Naive thymus-derived CD4-positive, alpha-beta T cell (primary cell): ENCODE measurements around the gene SPANXN3. TPM values are rescaled to one million over a fixed set of nuclear protein-coding genes. Genes with fewer than 3 reads are reported as not detected.
"Not testable (repeated sequence)": the region's sequence is repeated elsewhere in the genome, so short reads cannot be mapped to it uniquely, and the experiment has no call there.

Experiments
- ATAC-seq: fragments of 150-1000 bp; cut with Tn5 transposase; 2 replicates; pipeline ENCODE4 v1.10.0; 2021; ENCODE audit warnings: mild to moderate bottlenecking, moderate library complexity
- CTCF ChIA-PET: fragments of 350-600 bp; sonication (Branson Sonifier 250); formaldehyde crosslinking; loops from one replicate; lab custom pipeline; 2021; ENCODE audit warnings: antibody characterized with exemption; lab: Charles Lee
- POLR2A ChIA-PET: fragments of 350-600 bp; sonication (Branson Sonifier 250); formaldehyde crosslinking; loops from one replicate; lab custom pipeline; 2021; ENCODE audit warnings: antibody characterized with exemption, inconsistent platforms; lab: Charles Lee
- DNase-seq, 9 donors: peaks; one replicate each; pipeline versions ENCODE4 v3.0.0 to v3.0.0-alpha.2; 2020 to 2022; ENCODE audit warnings: mixed read lengths in 1 of 9
- H3K27ac ChIP-seq: one replicate; pipeline ENCODE4 v1.7.0; 2013; ENCODE audit warnings: mild to moderate bottlenecking, low read depth, low read length, moderate library complexity
- H3K27me3 ChIP-seq, 2 donors: one replicate each; pipeline ENCODE4 v1.7.0; 2013; ENCODE audit warnings: low read length in 2 of 2, mild to moderate bottlenecking in 2 of 2, moderate library complexity in 2 of 2; ENCODE audit not compliant: control insufficient read depth in 2 of 2, insufficient read depth in 2 of 2
- H3K36me3 ChIP-seq, 3 experiments: 1 replicate in 2 of 3; 2 replicates in 1 of 3; pipeline ENCODE4 v1.7.0; 2013; ENCODE audit warnings: low read length in 3 of 3, mild to moderate bottlenecking in 3 of 3, moderate library complexity in 1 of 3; ENCODE audit not compliant: insufficient read depth in 3 of 3, control insufficient read depth in 2 of 3
- H3K4me1 ChIP-seq, 2 donors: one replicate each; pipeline ENCODE4 v1.7.0; 2013; ENCODE audit warnings: low read length in 2 of 2, mild to moderate bottlenecking in 2 of 2, moderate library complexity in 1 of 2; ENCODE audit not compliant: control insufficient read depth in 2 of 2, insufficient read depth in 2 of 2
- H3K4me3 ChIP-seq: 2 replicates; pipeline ENCODE4 v1.7.0; 2013; ENCODE audit warnings: mild to moderate bottlenecking, low read length
- H3K9me3 ChIP-seq, 3 experiments: 1 replicate in 2 of 3; 2 replicates in 1 of 3; pipeline ENCODE4 v1.7.0; 2013; ENCODE audit warnings: low read length in 3 of 3; ENCODE audit not compliant: control insufficient read depth in 2 of 3
- H3K27ac Mint-ChIP-seq, 9 donors: one replicate each; pipeline ENCODE4 v1.8.0; 2020 to 2022; ENCODE audit warnings: mixed read lengths in 9 of 9, mild to moderate bottlenecking in 8 of 9, moderate library complexity in 5 of 9, inconsistent platforms in 2 of 9
- H3K27me3 Mint-ChIP-seq, 5 donors: one replicate each; pipeline ENCODE4 v1.8.0; 2021 to 2022; ENCODE audit warnings: mixed read lengths in 5 of 5, mild to moderate bottlenecking in 1 of 5
- H3K36me3 Mint-ChIP-seq, 5 donors: one replicate each; pipeline ENCODE4 v1.8.0; 2020 to 2022; ENCODE audit warnings: mixed read lengths in 5 of 5, mild to moderate bottlenecking in 3 of 5, inconsistent platforms in 1 of 5
- H3K4me1 Mint-ChIP-seq, 7 donors: one replicate each; pipeline ENCODE4 v1.8.0; 2020 to 2022; ENCODE audit warnings: mixed read lengths in 7 of 7, mild to moderate bottlenecking in 3 of 7, inconsistent platforms in 1 of 7
- H3K4me3 Mint-ChIP-seq, 10 donors: one replicate each; pipeline ENCODE4 v1.8.0; 2020 to 2022; ENCODE audit warnings: mild to moderate bottlenecking in 10 of 10, mixed read lengths in 10 of 10, moderate library complexity in 6 of 10, inconsistent platforms in 2 of 10
- H3K9me3 Mint-ChIP-seq, 11 donors: one replicate each; pipeline ENCODE4 v1.8.0; 2020 to 2022; ENCODE audit warnings: mixed read lengths in 11 of 11, mild to moderate bottlenecking in 4 of 11, inconsistent platforms in 1 of 11, moderate library complexity in 1 of 11
- intact Hi-C, 2 donors: fragments of 100-400 bp; cut with micrococcal nuclease; formaldehyde crosslinking; loops; one replicate each; pipeline ENCODE4 v1.15.1; 2023
- polyA plus RNA-seq, 2 donors: library from polyadenylated mRNA; unstranded; fragments of 300-500 nt; fragmentation: Illumina TruSeq; gene quantifications; one replicate each; pipeline ENCODE4 v1.2.3, GENCODE V29; 2021
- total RNA-seq, 6 experiments: library from RNA in 5 of 6; stranded (reverse) in 5 of 6; gene quantifications; 1 replicate in 5 of 6; 2 replicates in 1 of 6; pipeline ENCODE4 v1.2.3 and lab custom pipeline; 2021 to 2026

Gene SPANXN3
- not detected for total RNA-seq
- not detected for polyA plus RNA-seq
- total RNA-seq (lab: John Stamatoyannopoulos, UW) = not detected

- H3K4me1 Mint-ChIP-seq, H3K36me3 ChIP-seq, CTCF ChIA-PET, H3K27ac ChIP-seq, POLR2A ChIA-PET, H3K27me3 Mint-ChIP-seq, H3K27me3 ChIP-seq, H3K4me1 ChIP-seq, H3K4me3 Mint-ChIP-seq, H3K36me3 Mint-ChIP-seq, H3K27ac Mint-ChIP-seq, ATAC-seq, DNase-seq, H3K9me3 ChIP-seq, intact Hi-C loops, H3K4me3 ChIP-seq: not testable (repeated sequence)
- peaks cover 0 to 32% (median 12%) of the 10 kb centered on the region in 11 donors for H3K9me3 Mint-ChIP-seq
Measured at GRCh38 chrX:143517375-143517774, at the start of gene SPANXN3. Gene SPANXN3 (minus strand): TSS chrX:143517475. CDS start chrX:143517391, 84 bp downstream.

GRCh38 chrX:143536176-143536575 is 18.9 kb upstream of the SPANXN3 start:
- no peaks in the 10 kb centered on the region for H3K36me3 ChIP-seq
- Mint-ChIP-seq H3K4me1 (no peaks in the 10 kb centered on the region), H3K9me3 (no peaks in the 10 kb centered on the region), H3K27me3 (no peaks in the 10 kb centered on the region), H3K27ac (no peak overlapping the region), H3K4me3 (no peak overlapping the region), H3K36me3 (no peaks in the 10 kb centered on the region)
- H3K4me3 ChIP-seq = no peak overlapping the region
- H3K9me3 ChIP-seq = no peaks in the 10 kb centered on the region
- ChIA-PET POLR2A (no interaction called here), CTCF (no interaction called here)
- no peak overlapping the region for H3K27ac ChIP-seq
- DNase-seq (no peak), ATAC-seq (no peak)
- intact Hi-C loops = no loop called here
- H3K27me3 ChIP-seq = no peaks in the 10 kb centered on the region
- no peaks in the 10 kb centered on the region for H3K4me1 ChIP-seq

GRCh38 chrX:143502196-143502595 is 15.1 kb downstream of the SPANXN3 start:
- ATAC-seq, intact Hi-C loops, H3K4me1 ChIP-seq, CTCF ChIA-PET, DNase-seq, H3K36me3 Mint-ChIP-seq, H3K4me1 Mint-ChIP-seq, H3K27me3 Mint-ChIP-seq, H3K4me3 ChIP-seq, H3K36me3 ChIP-seq, H3K27ac Mint-ChIP-seq, POLR2A ChIA-PET, H3K27ac ChIP-seq, H3K27me3 ChIP-seq, H3K4me3 Mint-ChIP-seq, H3K9me3 ChIP-seq: not testable (repeated sequence)
- peaks cover 0 to 16% (median 9%) of the 10 kb centered on the region in 11 donors for H3K9me3 Mint-ChIP-seq

GRCh38 chrX:143500751-143501150 is 16.5 kb downstream of the SPANXN3 start:
- ATAC-seq (no peak), DNase-seq (no peak)
- Histone ChIP-seq H3K36me3 (no peaks in the 10 kb centered on the region), H3K27me3 (no peaks in the 10 kb centered on the region), H3K27ac (no peak overlapping the region), H3K4me1 (no peaks in the 10 kb centered on the region), H3K4me3 (no peak overlapping the region), H3K9me3 (no peaks in the 10 kb centered on the region)
- no peak overlapping the region for H3K4me3 Mint-ChIP-seq
- no peaks in the 10 kb centered on the region for H3K27me3 Mint-ChIP-seq
- ChIA-PET POLR2A (no interaction called here), CTCF (no interaction called here)
- H3K27ac Mint-ChIP-seq = no peak overlapping the region
- peaks cover 0 to 29% (median 12%) of the 10 kb centered on the region in 11 donors for H3K9me3 Mint-ChIP-seq
- no peaks in the 10 kb centered on the region for H3K36me3 Mint-ChIP-seq
- intact Hi-C loops = no loop called here
- H3K4me1 Mint-ChIP-seq = no peaks in the 10 kb centered on the region

- ChIA-PET CTCF (no interaction called here), POLR2A (no interaction called here)
- intact Hi-C loops = no loop called here
- Mint-ChIP-seq H3K27ac (no peak overlapping the region), H3K27me3 (no peaks in the 10 kb centered on the region), H3K4me1 (no peaks in the 10 kb centered on the region), H3K36me3 (no peaks in the 10 kb centered on the region), H3K9me3 (peaks cover 0 to 5% (median 0%) of the 10 kb centered on the region in 11 donors), H3K4me3 (no peak overlapping the region)
- Histone ChIP-seq H3K27ac (no peak overlapping the region), H3K4me1 (no peaks in the 10 kb centered on the region), H3K4me3 (no peak overlapping the region), H3K36me3 (no peaks in the 10 kb centered on the region), H3K9me3 (no peaks in the 10 kb centered on the region), H3K27me3 (no peaks in the 10 kb centered on the region)
- DNase-seq (no peak), ATAC-seq (no peak)
Measured at GRCh38 chrX:143486105-143486504, 31.2 kb downstream of the SPANXN3 start.

- Histone ChIP-seq H3K9me3 (no peaks in the 10 kb centered on the region), H3K27ac (no peak overlapping the region), H3K4me1 (no peaks in the 10 kb centered on the region), H3K4me3 (no peak overlapping the region), H3K36me3 (no peaks in the 10 kb centered on the region), H3K27me3 (no peaks in the 10 kb centered on the region)
- Mint-ChIP-seq H3K4me1 (no peaks in the 10 kb centered on the region), H3K9me3 (peaks cover 0 to 8% (median 0%) of the 10 kb centered on the region in 11 donors), H3K36me3 (no peaks in the 10 kb centered on the region), H3K27ac (no peak overlapping the region), H3K4me3 (no peak overlapping the region), H3K27me3 (no peaks in the 10 kb centered on the region)
- ChIA-PET POLR2A (no interaction called here), CTCF (no interaction called here)
- intact Hi-C loops = no loop called here
- DNase-seq (no peak), ATAC-seq (no peak)
Measured at GRCh38 chrX:143476751-143477150, 40.5 kb downstream of the SPANXN3 start.

GRCh38 chrX:143472347-143472938 is 44.8 kb downstream of the SPANXN3 start:
- no peak for ATAC-seq
- no peak overlapping the region for H3K4me3 Mint-ChIP-seq
- Histone ChIP-seq H3K36me3 (no peaks in the 10 kb centered on the region), H3K4me3 (no peak overlapping the region), H3K27ac (no peak overlapping the region), H3K4me1 (no peaks in the 10 kb centered on the region), H3K9me3 (no peaks in the 10 kb centered on the region), H3K27me3 (no peaks in the 10 kb centered on the region)
- POLR2A ChIA-PET = no interaction called here
- H3K9me3 Mint-ChIP-seq = peaks cover 0 to 9% (median 0%) of the 10 kb centered on the region in 11 donors
- no peak for DNase-seq
- no peaks in the 10 kb centered on the region for H3K27me3 Mint-ChIP-seq
- no peak overlapping the region for H3K27ac Mint-ChIP-seq
- intact Hi-C loops = no loop called here
- H3K36me3 Mint-ChIP-seq = no peaks in the 10 kb centered on the region
- CTCF ChIA-PET = no interaction called here
- no peaks in the 10 kb centered on the region for H3K4me1 Mint-ChIP-seq
